ENCODE results near the gene BRPF1.

BRPF1 gene

GRCh38 chr3:9792405-9793160 lies 61.0 kb downstream of the BRPF1 start, which contains the start of the genes ARPC4 and TADA3:
Gene ARPC4, plus strand, starts transcription at chr3:9793082. Its CDS starts 40 bp downstream, at chr3:9793122.
Gene TADA3, minus strand, starts transcription at chr3:9792473. Its CDS starts 1,007 bp downstream, at chr3:9791466.
- H3K36me3 ChIP-seq = peaks cover 56% of the 10 kb centered on the region
- TF ChIP-seq, protein P1, sequence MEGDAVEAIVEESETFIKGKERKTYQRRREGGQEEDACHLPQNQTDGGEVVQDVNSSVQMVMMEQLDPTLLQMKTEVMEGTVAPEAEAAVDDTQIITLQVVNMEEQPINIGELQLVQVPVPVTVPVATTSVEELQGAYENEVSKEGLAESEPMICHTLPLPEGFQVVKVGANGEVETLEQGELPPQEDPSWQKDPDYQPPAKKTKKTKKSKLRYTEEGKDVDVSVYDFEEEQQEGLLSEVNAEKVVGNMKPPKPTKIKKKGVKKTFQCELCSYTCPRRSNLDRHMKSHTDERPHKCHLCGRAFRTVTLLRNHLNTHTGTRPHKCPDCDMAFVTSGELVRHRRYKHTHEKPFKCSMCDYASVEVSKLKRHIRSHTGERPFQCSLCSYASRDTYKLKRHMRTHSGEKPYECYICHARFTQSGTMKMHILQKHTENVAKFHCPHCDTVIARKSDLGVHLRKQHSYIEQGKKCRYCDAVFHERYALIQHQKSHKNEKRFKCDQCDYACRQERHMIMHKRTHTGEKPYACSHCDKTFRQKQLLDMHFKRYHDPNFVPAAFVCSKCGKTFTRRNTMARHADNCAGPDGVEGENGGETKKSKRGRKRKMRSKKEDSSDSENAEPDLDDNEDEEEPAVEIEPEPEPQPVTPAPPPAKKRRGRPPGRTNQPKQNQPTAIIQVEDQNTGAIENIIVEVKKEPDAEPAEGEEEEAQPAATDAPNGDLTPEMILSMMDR (IDR thresholded peaks at IDR 0.05) = peak; percentile 65
- no peaks in the 10 kb centered on the region for H3K9me3 ChIP-seq
- H3K27ac ChIP-seq = peak within 1 kb of the TSS; percentile 99
- peaks cover 47 to 48% of the 10 kb centered on the region in 2 experiments for H3K4me1 ChIP-seq (ENCODE audit: control insufficient read depth in 1 of 2, insufficient read depth in 1 of 2, low read depth in 1 of 2, low read length in 1 of 2)
- H3K4me3 ChIP-seq (ENCODE audit: low read depth in 1 of 2, low read length in 1 of 2) = peak within 1 kb of the TSS; percentile 87 to 88
- H3K27me3 ChIP-seq = no peaks in the 10 kb centered on the region

GRCh38 chr3:9793161-9793781 lies 61.7 kb downstream of the BRPF1 start:
- Histone ChIP-seq H3K4me3 (ENCODE audit: low read depth in 1 of 2, low read length in 1 of 2) (peak overlapping the region; percentile 87 to 88), H3K9me3 (no peaks in the 10 kb centered on the region), H3K27ac (peak overlapping the region; percentile 99), H3K27me3 (no peaks in the 10 kb centered on the region), H3K36me3 (peaks cover 58% of the 10 kb centered on the region), H3K4me1 (ENCODE audit: control insufficient read depth in 1 of 2, insufficient read depth in 1 of 2, low read depth in 1 of 2, low read length in 1 of 2) (peaks cover 47 to 48% of the 10 kb centered on the region in 2 experiments)
- TF ChIP-seq, protein P1 (IDR thresholded peaks at IDR 0.05) = no peak

DNA sequence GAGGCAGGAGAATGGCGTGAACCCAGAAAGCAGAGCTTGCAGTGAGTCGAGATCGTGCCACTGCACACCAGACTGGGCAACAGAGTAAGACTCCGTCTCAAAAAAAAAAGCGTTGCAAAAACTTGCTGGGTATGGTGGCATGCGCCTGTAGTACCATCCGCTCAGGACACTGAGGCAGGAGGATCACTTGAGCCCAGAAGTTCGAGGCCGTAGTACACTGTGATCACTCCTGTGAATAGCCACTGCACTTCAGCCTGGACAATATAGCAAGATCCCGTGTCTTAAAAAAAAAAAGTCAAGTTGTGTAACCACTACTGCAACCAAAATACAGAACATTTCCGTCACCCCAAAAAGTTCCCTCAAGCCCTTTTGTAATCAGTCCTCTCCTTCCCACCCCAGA lies 62.9 kb downstream of the BRPF1 start:
- H3K9me3 ChIP-seq = no peaks in the 10 kb centered on the region
- H3K4me1 ChIP-seq (ENCODE audit: control insufficient read depth in 1 of 2, insufficient read depth in 1 of 2, low read depth in 1 of 2, low read length in 1 of 2) = peaks cover 47 to 48% of the 10 kb centered on the region in 2 experiments
- no peaks in the 10 kb centered on the region for H3K27me3 ChIP-seq
- peak overlapping the region; percentile 87 to 88 for H3K4me3 ChIP-seq (ENCODE audit: low read depth in 1 of 2, low read length in 1 of 2)
- TF ChIP-seq, protein P1 (IDR thresholded peaks at IDR 0.05) = no peak
- H3K27ac ChIP-seq = peak overlapping the region; percentile 99
- H3K36me3 ChIP-seq = peaks cover 61% of the 10 kb centered on the region

DNA sequence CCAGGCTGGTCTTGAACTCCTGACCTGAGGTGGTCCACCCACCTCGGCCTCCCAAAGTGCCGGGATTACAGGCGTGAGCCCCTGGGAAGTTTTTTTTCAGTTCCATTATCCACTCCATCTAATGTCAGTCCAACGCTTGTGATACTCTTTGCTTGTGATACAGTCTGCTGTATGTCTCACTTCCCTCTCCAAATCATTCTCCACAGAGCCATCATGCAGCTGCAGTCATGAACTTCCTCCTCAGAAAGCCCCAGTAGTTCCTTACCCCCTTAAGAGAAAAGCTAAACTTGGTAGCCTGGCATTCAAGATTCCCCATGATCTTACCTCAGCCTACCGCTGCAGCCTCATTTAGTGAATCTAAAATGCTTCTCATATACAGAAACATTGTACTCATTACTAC lies 63.7 kb downstream of the BRPF1 start:
- peak overlapping the region in 1 of 2 experiments; percentile 87 for H3K4me3 ChIP-seq (ENCODE audit: low read depth in 1 of 2, low read length in 1 of 2)
- no peaks in the 10 kb centered on the region for H3K27me3 ChIP-seq
- H3K4me1 ChIP-seq (ENCODE audit: control insufficient read depth in 1 of 2, insufficient read depth in 1 of 2, low read depth in 1 of 2, low read length in 1 of 2) = peaks cover 46 to 47% of the 10 kb centered on the region in 2 experiments
- H3K36me3 ChIP-seq = peaks cover 61% of the 10 kb centered on the region
- peak overlapping the region; percentile 99 for H3K27ac ChIP-seq
- H3K9me3 ChIP-seq = no peaks in the 10 kb centered on the region
- TF ChIP-seq, protein P1 (IDR thresholded peaks at IDR 0.05) = no peak

- Histone ChIP-seq H3K27ac (peak overlapping the region; percentile 12), H3K4me3 (ENCODE audit: low read depth in 1 of 2, low read length in 1 of 2) (no peak overlapping the region), H3K9me3 (no peaks in the 10 kb centered on the region), H3K36me3 (peaks cover 72% of the 10 kb centered on the region), H3K27me3 (no peaks in the 10 kb centered on the region), H3K4me1 (ENCODE audit: control insufficient read depth in 1 of 2, insufficient read depth in 1 of 2, low read depth in 1 of 2, low read length in 1 of 2) (peaks cover 27 to 29% of the 10 kb centered on the region in 2 experiments)
- TF ChIP-seq, protein P1 (IDR thresholded peaks at IDR 0.05) = no peak
Measured at GRCh38 chr3:9797196-9797945, 65.8 kb downstream of the BRPF1 start.

Data from neutrophil (primary cell).